ENCODE data around the gene DDX39B. TPM values are rescaled to one million over a fixed set of nuclear protein-coding genes. Genes with fewer than 3 reads are reported as not detected.
A peak's percentile ranks its signal among the peaks of the same experiment; 100 is the strongest.
"Not testable (repeated sequence)": the region's sequence is repeated elsewhere in the genome, so short reads cannot be mapped to it uniquely, and the experiment has no call there.

Gene DDX39B
- total RNA-seq, 1 donor from 2014 or later, result 318 TPM

DNA sequence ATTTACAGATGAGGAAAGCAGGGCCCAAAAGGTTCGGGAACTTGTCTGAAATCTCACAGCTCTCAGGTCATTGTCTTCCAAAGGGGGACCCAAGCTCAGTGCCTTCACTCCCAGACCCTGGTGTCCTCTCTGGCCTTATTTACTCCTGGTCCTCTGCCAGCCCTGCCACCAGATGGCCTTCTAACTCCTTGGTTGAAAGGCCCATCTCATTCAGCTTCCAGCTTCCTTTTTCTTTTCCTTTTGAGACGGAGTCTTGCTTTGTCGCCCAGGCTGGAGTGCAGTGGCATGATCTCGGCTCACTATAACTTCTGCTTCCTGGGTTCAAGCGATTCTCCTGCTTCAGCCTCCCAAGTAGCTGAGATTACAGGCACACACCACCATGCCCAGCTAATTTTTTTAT, 9.6 kb upstream of the DDX39B start:
- FAIRE-seq; DNase-seq (ENCODE audit: low spot score in 2 of 2): not testable (repeated sequence)

DNA sequence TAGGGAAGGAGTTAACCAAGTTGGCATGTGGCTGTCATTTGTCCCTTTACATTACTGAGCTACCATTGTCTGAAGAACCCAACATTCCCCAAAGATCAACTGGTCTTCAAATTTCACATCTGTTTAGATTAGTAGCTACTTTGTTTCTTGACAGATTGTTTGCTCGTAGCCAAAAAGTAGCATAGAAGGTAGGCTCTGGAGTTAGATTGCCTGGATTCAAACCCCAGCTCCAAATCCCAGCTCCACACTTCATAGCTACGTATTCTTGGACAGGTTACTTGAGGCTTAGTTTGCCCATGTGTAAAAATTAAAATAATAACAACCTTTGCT, 6.7 kb upstream of the DDX39B start:
- FAIRE-seq, result no peak

DNA sequence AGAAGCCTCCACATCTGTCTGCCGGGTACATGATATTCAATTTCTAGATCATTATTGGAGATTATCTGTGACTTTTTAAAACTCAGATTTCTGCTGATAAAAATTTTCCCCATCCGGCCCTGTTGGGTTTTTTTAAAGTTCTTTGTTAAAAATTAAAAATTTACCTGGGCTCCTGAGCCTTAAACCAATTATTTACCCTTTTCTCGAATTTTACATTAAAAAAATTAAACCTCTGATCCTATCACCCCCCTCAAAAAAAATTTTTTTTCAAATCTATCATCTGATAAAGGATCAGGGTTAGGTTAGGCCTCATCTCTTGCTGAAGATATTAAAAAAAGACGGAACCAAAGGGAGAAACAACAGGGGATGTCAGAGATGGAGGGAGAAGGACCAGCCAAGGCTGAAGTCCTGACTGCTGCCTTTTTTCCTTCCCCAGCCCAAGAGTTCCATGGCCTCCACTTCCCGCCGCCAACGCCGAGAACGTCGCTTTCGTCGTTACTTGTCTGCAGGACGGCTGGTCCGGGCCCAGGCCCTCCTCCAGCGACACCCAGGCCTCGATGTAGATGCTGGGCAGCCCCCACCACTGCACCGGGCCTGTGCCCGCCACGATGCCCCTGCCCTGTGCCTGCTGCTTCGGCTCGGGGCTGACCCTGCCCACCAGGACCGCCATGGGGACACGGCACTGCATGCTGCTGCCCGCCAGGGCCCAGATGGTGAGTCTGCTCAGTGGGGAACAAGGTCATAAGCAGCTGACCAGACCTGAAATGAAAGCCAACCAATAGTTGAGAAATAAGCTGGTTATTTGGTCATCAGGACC, 6.1 kb upstream of the DDX39B start:
- DNase-seq (ENCODE audit: low spot score in 2 of 2) (no peak), FAIRE-seq (no peak)

More for the DNA sequence above, 6.7 kb upstream of the DDX39B start:
- no peak for DNase-seq (ENCODE audit: low spot score in 2 of 2)

DNA sequence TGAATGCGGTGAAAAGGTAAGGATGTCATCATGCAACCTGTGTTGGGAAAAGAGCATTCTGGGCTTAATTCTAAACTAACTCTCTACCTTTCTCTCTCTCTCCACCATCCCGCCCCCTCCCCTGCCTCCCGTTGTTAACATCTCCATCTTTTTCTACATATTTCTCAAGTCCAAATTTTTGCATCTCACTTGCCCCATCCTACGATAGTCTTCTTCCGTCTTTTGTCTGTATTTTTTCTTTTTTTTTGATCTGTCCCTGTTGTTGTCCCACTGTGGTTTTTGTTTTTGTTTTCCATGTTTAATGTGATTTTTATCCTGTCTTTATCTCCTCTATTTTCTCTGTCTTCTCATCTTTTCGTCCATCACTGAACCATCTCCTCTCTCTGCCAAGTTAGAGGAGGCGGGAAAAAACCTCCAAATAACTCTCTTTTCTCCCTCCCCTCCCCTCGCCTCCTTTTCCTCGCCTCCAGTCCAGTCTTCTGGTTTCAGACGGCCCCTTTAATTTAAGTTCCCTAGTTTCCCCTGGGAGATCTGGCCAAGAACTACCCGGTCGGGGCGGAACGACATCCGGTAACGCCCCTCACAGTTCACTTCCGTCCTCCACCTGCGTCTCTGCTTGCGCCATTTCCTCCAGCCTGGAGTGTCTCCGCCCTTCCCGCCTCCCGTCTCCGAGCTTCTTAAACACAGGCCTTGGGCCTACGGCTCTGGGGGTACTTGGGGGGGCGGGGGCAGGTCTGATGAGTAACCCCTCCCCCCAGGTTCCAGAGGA, 5.3 kb upstream of the DDX39B start, which contains the start of gene NFKBIL1:
Gene NFKBIL1, plus strand, starts transcription at position 651 of the 769 bp plus-strand sequence. Its CDS starts 87 bp downstream, at position 738.
- DNase-seq (ENCODE audit: low spot score in 2 of 2) (peak; percentile 89 to 91), FAIRE-seq (no peak)

DNA sequence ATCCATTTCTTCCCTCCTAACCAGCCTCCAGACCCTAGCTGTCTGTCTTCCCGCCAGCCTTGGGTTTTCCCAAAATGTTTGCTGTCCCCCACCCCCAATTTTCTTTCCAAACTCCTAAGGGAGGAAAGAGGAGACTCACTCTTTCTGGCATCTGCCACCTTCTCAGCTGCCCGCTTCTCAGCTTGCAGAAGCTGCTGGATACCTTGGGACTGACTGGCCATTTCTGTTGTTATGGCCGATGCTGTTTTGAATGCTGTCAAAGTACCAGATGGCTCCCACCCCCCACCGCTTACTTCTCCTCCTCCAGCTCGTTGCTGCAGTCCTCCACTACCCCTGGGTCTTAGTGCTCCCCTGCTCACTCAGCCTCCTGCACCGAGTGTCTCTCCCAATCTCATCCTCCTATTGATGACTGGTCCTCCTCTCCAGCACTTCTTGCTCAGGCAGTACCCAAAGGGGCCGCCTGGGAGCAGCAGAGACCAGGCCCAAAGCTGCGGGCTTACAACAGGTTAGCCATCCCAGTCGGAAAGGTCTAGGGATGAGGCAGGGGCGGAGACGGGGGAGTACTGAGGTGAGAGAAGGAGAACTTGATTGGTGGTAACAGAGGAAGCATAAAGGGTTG, 4.6 kb upstream of the DDX39B start, which contains the start of gene ATP6V1G2:
Gene ATP6V1G2, minus strand, starts transcription at position 270 of the 619 bp plus-strand sequence. Its CDS starts 49 bp downstream, at position 221.
- FAIRE-seq (no peak), DNase-seq (ENCODE audit: low spot score in 2 of 2) (peak; percentile 62 to 63)

DNA sequence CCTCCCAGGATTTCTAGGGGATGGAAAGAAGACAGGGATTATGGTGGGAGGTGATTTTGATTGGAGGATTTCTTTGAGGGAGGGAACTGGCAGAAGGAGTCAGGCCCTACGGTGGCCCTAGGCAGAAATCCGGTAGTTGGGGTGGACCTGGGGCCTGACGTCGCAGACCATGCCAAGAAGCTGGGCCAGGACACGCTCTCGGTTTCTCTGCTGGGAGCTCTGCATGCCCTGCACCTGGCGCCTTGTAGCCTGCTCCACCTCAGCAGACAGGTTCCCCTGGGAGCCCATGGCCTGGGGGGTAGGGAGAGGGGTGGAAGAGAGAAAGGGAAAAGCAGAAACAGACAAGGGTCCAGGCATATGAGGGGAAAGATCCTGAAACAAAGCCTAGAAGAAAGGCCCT, 3.5 kb upstream of the DDX39B start:
- DNase-seq (ENCODE audit: low spot score in 2 of 2) (no peak), FAIRE-seq (no peak)

DNA sequence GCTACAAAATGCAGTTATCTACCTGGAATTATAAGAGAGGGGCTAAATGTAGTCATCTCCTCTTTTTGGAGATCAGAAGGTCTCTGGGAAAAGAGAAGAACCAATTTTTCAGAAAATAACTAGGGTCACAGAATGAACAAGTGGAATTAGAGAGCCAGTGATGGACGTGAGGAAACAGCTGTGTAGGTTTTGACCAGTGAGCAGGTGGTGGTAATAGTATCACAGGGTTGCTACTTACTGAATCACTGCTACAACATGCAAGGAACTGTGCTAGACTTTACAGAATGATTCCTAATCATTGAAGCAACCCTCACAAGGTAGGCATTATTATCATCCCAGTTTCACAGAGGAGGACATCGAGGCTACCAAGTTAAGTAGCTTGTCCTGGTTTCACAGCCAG, 2.9 kb upstream of the DDX39B start:
- FAIRE-seq, result no peak
- no peak for DNase-seq (ENCODE audit: low spot score in 2 of 2)

DNA sequence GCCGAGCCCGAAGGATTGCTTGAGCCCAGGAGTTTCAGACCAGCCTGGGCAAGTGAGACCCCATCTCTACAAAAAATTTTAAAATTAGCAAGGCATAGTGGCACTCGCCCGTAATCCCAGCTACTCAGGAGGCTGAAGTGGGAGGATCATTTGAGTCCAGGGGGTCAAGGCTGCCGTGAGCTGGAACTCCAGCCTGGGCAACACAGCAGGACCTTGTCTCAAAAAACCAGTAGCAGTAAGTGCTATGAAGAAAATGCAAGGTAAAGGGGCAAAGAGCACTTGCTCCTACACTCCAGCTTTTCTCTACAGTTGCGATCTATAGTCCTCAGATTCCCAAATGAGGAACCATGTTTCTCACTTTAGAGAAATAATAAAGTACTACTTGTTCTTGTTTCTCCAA, 1.8 kb upstream of the DDX39B start:
- DNase-seq (ENCODE audit: low spot score in 2 of 2) (no peak), FAIRE-seq (no peak)

DNA sequence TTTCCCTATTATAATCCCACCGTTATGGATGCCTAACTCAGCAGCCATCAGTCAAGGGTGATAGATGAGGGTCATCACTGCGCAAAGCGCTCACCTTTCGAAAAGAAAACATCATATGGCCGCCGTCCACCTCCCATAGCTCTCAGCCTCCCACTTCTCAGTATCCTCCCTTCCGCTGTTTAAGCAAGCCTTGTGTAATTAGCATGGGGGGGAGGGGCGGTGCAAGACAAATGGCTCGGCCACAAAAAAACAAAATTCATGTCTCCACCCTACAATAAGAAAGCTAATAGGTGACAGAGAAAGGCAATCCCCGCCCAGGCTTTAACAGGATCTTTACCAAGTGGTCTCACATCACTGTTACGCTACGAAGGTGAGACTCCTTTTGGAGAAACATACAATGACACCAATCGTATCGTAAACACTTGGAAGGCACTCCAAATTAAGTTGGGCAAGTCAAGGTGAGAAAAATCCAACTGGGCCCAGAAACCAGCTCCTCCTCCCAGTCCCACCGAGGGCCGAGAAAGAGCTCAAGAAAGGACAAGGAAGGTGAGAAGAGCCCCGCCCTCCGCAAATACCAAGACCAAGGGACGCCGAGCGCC, 645 bp downstream of the DDX39B start:
- FAIRE-seq, result no peak

DNA sequence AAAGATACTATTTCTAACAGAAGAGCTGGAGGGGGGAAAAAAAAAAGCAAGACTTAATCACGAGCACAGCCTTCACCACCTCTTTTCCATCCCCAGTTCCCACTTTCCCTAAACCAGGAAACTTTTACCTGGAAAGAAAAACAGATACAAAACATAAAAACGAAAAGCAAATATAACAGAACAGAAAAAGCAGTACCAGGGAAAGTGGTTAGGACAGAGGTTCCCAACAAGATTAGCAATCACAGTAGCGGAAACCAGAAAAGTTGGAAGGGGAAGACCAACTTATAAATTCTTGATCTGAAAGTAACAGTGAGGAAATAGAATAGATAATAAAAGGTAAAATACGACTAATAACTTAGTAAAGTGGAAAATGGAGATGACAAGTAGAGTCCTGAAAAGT, 1.2 kb downstream of the DDX39B start:
- DNase-seq (ENCODE audit: low spot score in 2 of 2) (no peak), FAIRE-seq (no peak)

More for the DNA sequence above, 645 bp downstream of the DDX39B start:
- DNase-seq (ENCODE audit: low spot score in 2 of 2), result no peak

DNA sequence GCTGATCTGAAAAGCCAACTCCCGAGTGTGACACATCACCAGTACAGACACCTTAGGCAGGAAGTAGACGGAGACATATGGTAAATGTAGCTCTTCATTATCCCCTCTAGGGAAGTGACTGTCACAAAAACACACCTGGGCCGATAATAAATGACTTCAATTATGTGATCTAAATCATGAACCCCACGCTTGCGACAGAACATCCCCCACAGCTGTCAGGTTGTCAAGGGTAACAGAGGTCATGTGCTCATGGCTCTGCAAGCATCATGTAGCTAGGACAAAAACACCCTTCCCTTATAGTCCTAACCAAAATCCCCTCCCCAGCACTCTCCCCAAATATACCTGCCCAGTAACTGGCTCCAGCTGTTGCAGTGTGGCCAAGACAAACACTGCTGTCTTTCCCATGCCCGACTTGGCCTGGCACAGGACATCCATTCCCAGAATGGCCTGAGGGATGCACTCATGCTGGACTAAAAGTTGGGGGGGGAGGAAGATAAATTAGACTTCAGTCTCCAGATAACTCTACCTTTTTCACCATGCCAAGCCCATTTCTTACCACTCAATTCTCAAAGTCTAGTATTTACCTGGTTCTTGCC, 2.9 kb downstream of the DDX39B start:
- FAIRE-seq (no peak), DNase-seq (ENCODE audit: low spot score in 2 of 2) (no peak)

DNA sequence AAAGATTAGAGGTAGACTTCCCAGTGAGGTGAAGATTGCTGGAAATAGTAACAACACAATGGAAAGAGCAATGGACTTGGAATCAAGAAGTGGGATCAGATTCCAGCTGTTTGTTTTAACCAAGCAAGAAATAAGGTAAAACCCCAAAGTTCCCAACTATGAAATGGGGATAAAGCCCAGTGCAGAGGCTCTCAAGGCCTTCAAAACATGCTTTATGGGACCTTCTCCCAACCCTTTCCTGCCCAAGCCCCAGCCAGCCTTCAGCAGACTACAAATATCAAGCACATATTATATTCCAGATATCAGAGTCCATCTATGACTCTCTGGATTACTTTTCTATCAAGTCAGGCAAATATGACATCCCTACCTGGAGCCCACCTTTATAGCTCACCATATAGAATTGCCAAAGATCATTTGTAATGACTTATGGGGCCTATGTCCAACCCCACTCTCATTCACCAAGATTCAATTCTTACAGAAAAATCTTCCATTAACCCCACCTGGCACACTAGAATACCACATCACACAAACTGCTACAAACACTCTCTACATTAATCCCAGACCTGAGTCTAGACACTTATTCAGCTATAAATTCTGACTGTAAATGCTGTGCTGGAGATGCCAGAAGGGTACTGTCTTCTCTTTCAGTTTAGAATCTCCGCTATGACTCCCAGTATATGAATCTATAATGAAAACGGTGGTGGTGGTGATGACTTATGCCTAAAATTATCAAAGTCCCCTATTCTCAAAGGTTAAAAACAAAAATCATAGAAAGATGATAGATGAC, 6.1 kb downstream of the DDX39B start:
- FAIRE-seq, result no peak

DNA sequence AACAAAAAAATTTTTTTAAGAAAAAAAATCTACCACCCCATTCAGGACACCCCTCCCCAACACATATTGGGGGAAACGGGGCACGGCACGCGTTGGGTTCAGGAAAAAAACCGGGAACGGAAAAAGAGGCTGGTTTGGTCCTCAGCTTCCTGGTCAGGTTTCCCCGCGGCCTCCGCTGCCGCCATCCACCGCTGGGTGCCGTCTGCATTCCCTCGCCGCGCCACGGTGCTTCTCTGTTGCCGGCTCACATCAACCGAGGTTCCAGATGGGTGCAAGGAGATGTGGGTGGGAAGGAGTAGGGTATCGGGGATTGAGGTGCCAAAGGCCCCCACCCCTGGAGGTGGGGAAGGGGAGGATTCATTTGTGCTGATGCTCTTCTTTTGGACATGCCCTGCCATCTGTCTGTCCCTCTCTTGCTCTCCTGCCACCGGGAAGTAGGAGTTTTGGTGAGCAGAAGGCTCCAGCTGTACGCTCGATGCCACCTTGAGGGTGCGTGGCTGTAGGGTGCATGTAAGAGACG, 7.2 kb downstream of the DDX39B start:
- DNase-seq (ENCODE audit: low spot score in 2 of 2), result no peak
- FAIRE-seq, result no peak

More for the DNA sequence above, 6.1 kb downstream of the DDX39B start:
- no peak for DNase-seq (ENCODE audit: low spot score in 2 of 2)

DNA sequence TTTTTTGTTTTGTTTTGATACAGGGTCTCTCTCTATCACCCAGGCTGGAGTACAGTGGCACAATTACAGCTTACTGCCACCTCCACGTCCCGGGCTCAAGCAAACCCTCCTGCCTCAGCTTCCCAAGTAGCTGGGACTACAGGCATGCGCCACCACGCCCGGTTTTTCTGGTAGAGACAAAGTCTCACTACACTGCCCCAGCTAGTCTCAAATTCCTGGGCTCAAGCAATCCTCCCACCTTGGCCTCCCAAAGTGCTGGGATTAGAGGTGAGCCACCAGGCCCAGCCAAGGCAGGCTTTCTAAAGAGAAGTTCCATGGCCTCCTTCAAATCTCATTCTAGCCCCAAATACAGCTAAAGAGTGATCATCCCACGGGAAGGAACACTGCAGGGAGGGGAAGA, 7.8 kb downstream of the DDX39B start:
- FAIRE-seq, result no peak
- no peak for DNase-seq (ENCODE audit: low spot score in 2 of 2)

DNA sequence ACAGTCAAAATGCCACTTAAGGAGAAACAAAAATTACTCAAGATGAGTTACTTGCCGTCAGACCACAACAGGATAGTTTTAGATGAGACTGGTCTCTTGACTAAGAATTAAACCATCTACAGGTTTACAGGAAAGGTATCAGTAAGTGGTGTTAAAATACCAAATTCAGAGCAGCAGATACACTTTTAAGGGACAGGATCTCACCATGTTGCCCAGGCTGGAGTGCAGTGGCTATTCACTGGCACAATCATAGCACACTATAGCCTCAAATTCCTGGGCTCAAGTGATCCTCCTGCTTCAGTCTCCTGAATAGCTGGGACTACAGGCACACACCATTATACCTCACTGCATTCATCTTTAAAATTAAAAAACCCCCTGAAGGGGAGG, 8.4 kb downstream of the DDX39B start:
- DNase-seq (ENCODE audit: low spot score in 2 of 2), result no peak
- no peak for FAIRE-seq

DNA sequence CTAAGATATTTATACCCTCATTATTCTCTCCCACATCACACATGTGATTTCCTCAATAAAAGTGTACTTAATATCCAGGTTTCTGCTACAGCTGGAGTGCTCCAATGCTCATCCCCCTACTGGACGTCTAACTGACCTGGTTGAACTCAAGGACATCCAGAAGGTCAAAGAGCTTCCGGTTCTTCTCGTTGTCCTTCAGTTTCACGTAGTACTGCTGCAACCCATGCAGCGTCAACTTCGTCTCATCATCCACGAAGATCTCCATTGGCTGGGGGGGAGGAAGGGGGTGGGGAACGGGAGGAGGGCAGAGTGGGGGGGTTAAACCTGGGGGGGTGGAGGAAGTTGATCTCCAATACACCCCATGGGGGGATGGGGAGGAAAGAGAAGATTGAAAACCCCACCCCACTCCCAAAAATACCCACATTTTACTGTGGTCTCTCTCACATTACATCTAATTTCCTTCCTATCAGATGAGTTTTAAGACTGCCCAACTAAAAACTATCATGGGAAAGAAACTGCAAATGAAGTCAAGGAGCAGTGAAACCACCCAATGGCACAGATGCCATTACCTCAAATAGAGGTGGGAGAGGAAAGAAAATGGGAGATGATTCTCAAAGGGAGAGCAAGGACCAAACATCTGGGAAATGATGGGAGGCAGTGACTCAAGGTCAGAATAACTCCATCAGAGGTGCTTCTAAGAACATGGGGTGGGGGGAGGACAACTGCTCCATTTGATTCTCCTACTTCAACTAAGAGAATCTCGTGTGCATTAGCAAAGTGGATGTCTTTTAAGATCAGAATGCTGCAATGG, 9.0 kb downstream of the DDX39B start:
- FAIRE-seq (no peak), DNase-seq (ENCODE audit: low spot score in 2 of 2) (no peak)

DNA sequence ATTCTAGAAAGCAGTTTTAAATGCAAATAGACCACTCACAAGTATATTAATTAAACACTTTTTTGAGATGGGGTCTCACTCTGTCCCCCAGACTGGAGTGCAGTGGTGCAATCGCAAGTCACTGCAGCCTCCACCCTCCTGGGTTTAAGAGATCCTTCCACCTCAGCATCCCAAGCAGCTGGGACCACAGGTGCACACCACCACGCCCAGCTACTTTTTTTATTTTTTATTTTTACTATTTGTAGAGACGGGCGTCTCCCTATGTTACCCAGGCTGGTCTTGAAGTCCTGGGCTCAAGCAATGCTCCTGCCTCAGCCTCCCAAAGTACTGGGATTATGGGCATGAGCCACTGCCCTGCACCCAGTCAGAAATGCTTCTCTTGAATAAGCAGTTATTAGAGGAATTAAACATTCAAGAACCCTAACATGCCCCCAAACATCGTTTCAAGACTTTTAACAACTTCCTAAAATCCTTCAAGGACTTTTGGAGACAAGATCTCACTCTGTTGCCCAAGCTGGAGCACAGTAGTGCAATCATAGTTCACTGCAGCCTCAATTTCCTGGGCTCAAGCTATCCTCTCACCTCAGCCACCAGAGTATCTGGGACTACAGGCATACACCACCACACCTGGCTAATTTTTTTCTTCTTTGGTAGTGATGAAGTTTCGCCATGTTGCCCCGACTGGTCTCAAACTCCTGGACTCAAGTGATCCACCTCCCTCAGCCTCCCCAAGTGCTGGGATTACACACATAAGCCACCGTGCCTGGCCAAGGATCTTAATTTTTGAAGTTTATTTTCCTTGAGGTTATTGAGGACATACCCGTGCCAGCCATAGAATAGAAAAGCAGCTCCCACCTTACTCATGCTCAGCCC, 9.8 kb downstream of the DDX39B start:
- FAIRE-seq, result no peak
- DNase-seq (ENCODE audit: low spot score in 2 of 2), result no peak

DNA sequence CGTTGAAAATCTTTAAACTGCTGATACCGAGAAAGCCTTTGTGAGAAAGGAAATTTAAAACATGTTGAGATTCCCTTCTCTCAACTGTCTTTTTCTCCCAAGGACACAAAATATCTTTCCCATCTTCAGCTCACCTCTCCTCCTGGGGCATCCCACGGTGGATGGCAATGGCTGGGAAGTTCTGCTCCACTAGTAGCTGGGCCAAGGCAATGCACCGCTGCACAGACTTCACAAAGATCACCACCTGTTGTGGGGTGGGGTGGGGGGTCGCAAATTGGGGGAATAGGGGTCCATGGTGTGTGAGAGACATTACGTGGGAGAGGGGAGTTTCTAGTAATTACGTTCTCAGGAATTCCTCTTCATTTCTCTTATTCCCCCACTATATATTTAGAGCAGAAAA, 10.6 kb downstream of the DDX39B start:
- FAIRE-seq (no peak), DNase-seq (ENCODE audit: low spot score in 2 of 2) (no peak)

Data from frontal cortex (tissue), 4 donors.